ENCODE results near the gene CTNND1.

DNA sequence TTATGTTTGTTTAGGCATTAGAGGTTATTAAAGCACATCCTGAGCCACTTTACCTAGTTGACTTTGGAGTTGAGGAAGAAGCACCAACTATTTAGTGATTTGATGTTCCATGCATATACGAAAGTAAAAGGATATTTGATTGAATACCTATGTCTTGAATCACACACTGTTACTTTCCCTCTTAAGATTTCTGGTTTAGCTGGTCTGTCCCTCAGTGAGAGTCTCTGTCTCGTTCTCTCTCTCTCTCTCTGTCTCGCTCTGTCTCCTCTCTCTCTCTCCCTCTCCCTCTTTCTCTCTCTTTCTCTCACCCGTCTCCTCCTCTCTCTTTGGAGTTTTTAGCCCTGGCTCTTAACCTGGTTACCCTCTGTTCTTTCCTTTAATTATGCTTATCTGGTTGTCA lies 11.0 kb downstream of the CTNND1 start:
- TF ChIP-seq, protein P1, sequence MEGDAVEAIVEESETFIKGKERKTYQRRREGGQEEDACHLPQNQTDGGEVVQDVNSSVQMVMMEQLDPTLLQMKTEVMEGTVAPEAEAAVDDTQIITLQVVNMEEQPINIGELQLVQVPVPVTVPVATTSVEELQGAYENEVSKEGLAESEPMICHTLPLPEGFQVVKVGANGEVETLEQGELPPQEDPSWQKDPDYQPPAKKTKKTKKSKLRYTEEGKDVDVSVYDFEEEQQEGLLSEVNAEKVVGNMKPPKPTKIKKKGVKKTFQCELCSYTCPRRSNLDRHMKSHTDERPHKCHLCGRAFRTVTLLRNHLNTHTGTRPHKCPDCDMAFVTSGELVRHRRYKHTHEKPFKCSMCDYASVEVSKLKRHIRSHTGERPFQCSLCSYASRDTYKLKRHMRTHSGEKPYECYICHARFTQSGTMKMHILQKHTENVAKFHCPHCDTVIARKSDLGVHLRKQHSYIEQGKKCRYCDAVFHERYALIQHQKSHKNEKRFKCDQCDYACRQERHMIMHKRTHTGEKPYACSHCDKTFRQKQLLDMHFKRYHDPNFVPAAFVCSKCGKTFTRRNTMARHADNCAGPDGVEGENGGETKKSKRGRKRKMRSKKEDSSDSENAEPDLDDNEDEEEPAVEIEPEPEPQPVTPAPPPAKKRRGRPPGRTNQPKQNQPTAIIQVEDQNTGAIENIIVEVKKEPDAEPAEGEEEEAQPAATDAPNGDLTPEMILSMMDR (IDR thresholded peaks at IDR 0.05; ENCODE audit: control extremely low read depth in 1 of 3, insufficient read depth in 1 of 3, low read depth in 1 of 3, low read length in 3 of 3) = no peak
- TF ChIP-seq POLR2AphosphoS5 (IDR thresholded peaks at IDR 0.05; ENCODE audit: low read depth, low read length) = no peak
- TF ChIP-seq RFX5 (IDR thresholded peaks at IDR 0.05; ENCODE audit: borderline replicate concordance, low read depth, low read length) = no peak
- TF ChIP-seq EP300 (IDR thresholded peaks at IDR 0.05; ENCODE audit: borderline replicate concordance in 1 of 2, low read depth in 2 of 2, low read length in 2 of 2) = no peak
- no peak for TF ChIP-seq ZNF274 (IDR thresholded peaks at IDR 0.05; ENCODE audit: borderline replicate concordance, extremely low read depth, low read length)
- no peak for TF ChIP-seq BCL11A (IDR thresholded peaks at IDR 0.05; ENCODE audit: low read depth in 2 of 2, low read length in 2 of 2)
- no peak for TF ChIP-seq SIX5 (IDR thresholded peaks at IDR 0.05; ENCODE audit: low read depth, low read length)
- no peak for TF ChIP-seq TCF12 (IDR thresholded peaks at IDR 0.05; ENCODE audit: low read depth, low read length)
- no peak for TF ChIP-seq SIN3A (conservative IDR thresholded peaks at IDR 0.05 in 1 of 2, IDR thresholded peaks at IDR 0.05 in 1 of 2; ENCODE audit: low read depth in 1 of 2, low read length in 2 of 2)
- no peak for TF ChIP-seq RNF2 (IDR thresholded peaks at IDR 0.05; ENCODE audit: borderline replicate concordance, low read depth, low read length, missing control alignments, poor library complexity, severe bottlenecking)
- TF ChIP-seq TEAD4 (IDR thresholded peaks at IDR 0.05; ENCODE audit: low read depth, low read length) = no peak
- no peak for TF ChIP-seq GABPA (IDR thresholded peaks at IDR 0.05; ENCODE audit: borderline replicate concordance, insufficient read depth, low read length)
- no peak for TF ChIP-seq SP1 (IDR thresholded peaks at IDR 0.05; ENCODE audit: low read depth, low read length)
